HEK293 (cell line): ENCODE results near the gene SYNDIG1.

Source experiments
- ZNF660 ChIP-seq: fragments of 450-650 bp; IDR thresholded peaks from 2 replicates; pipeline ENCODE4 v1.5.1; 2018; ENCODE audit warnings: missing biosample characterization, mild to moderate bottlenecking, missing genetic modification characterization
- TF ChIP-seq, protein P1 (sequence below): fragments of 450-650 bp; formaldehyde crosslinking; IDR thresholded peaks from 2 replicates; pipeline ENCODE4 v1.5.1; 2016; ENCODE audit warnings: missing biosample characterization, missing genetic modification characterization

DNA sequence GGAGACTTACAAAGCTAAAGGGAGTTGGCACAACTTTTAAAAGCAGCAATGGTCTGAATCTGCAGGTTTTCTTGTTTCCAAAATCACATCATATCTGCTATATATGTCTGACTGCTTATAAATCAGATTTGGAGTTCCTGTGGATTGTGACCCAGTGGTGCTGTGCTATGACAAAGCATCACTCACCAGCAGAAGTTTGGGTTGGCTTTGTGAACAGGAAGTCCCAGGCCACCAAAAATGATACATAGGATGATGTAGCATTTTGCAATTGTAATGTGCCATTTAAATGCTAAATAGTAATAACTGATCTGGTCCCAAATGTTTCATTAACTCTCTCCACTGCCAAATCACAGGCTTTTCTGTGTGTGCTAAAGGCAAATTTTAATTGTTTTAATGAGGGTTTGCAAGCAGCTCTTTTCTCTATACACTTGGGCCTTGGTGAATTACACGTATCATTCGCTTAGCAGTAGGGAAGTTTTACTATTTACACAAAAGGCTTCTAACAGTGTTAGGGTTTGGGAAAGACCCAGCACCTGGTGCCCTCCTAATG is 60.8 kb downstream of the SYNDIG1 start:
- no peak for TF ChIP-seq ZNF660 (tag by site-specific recombination)
- TF ChIP-seq, protein P1, sequence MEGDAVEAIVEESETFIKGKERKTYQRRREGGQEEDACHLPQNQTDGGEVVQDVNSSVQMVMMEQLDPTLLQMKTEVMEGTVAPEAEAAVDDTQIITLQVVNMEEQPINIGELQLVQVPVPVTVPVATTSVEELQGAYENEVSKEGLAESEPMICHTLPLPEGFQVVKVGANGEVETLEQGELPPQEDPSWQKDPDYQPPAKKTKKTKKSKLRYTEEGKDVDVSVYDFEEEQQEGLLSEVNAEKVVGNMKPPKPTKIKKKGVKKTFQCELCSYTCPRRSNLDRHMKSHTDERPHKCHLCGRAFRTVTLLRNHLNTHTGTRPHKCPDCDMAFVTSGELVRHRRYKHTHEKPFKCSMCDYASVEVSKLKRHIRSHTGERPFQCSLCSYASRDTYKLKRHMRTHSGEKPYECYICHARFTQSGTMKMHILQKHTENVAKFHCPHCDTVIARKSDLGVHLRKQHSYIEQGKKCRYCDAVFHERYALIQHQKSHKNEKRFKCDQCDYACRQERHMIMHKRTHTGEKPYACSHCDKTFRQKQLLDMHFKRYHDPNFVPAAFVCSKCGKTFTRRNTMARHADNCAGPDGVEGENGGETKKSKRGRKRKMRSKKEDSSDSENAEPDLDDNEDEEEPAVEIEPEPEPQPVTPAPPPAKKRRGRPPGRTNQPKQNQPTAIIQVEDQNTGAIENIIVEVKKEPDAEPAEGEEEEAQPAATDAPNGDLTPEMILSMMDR (tag by site-specific recombination): no peak
